HG03064 (cell line): Measurements from ENCODE around the gene OR2T11.
"Not testable (repeated sequence)": the region's sequence is repeated elsewhere in the genome, so short reads cannot be mapped to it uniquely, and the experiment has no call there.

ENCODE experiments used
- ATAC-seq: cut with Tn5 transposase; IDR thresholded peaks from one replicate; pipeline ENCODE4 v1.9.1; 2021; ENCODE audit warnings: low read depth; ENCODE audit not compliant: unreplicated experiment

OR2T11 gene

GRCh38 chr1:248621770-248622169 is 13.1 kb downstream of the OR2T11 start:
- ATAC-seq = no peak

GRCh38 chr1:248618878-248619277 is 16.0 kb downstream of the OR2T11 start:
- ATAC-seq = no peak

- no peak for ATAC-seq
Measured at GRCh38 chr1:248618119-248618518, 16.8 kb downstream of the OR2T11 start.

- no peak for ATAC-seq
Measured at GRCh38 chr1:248613742-248614141, 21.1 kb downstream of the OR2T11 start.

- no peak for ATAC-seq
Measured at GRCh38 chr1:248611883-248612414, 22.9 kb downstream of the OR2T11 start.

GRCh38 chr1:248610301-248610700 is 24.6 kb downstream of the OR2T11 start:
- ATAC-seq = no peak

GRCh38 chr1:248599396-248599795 is 35.5 kb downstream of the OR2T11 start:
- no peak for ATAC-seq

GRCh38 chr1:248597589-248597988 is 37.3 kb downstream of the OR2T11 start, which contains the start of gene OR2T10:
Gene OR2T10 (minus strand): TSS chr1:248597700. CDS start chr1:248593768, 3,932 bp downstream.
- no peak for ATAC-seq

- no peak for ATAC-seq
Measured at GRCh38 chr1:248596615-248597014, 38.3 kb downstream of the OR2T11 start.

GRCh38 chr1:248593226-248593625 is 41.7 kb downstream of the OR2T11 start:
- ATAC-seq = no peak

- no peak for ATAC-seq
Measured at GRCh38 chr1:248592655-248593054, 42.2 kb downstream of the OR2T11 start.

- ATAC-seq = no peak
Measured at GRCh38 chr1:248590055-248590454, 44.8 kb downstream of the OR2T11 start.

- ATAC-seq = no peak
Measured at GRCh38 chr1:248589334-248589733, 45.6 kb downstream of the OR2T11 start.

- no peak for ATAC-seq
Measured at GRCh38 chr1:248585266-248585665, 49.6 kb downstream of the OR2T11 start.

GRCh38 chr1:248576260-248576980 is 58.5 kb downstream of the OR2T11 start:
- no peak for ATAC-seq

- ATAC-seq = not testable (repeated sequence)
Measured at GRCh38 chr1:248574657-248575056, 60.2 kb downstream of the OR2T11 start, which contains the start of gene OR2T34. Gene OR2T34 (minus strand): TSS chr1:248574757. CDS start chr1:248574757, 0 bp downstream.

GRCh38 chr1:248573856-248574255 is 61.0 kb downstream of the OR2T11 start:
- not testable (repeated sequence) for ATAC-seq
